H1 (cell line): Measurements from ENCODE around the gene ABHD12B. TPM values are rescaled to one million over a fixed set of nuclear protein-coding genes. Genes with fewer than 3 reads are reported as not detected.

Source experiments
- CTCF ChIA-PET: fragments of 300-600 bp; sonication (Branson Sonifier 250); formaldehyde crosslinking; loops from one replicate; lab custom pipeline; 2021; ENCODE audit not compliant: partially characterized antibody; lab: Charles Lee
- POLR2A ChIA-PET: fragments of 300-600 bp; sonication (Branson Sonifier 250); formaldehyde crosslinking; loops from one replicate; lab custom pipeline; 2021; ENCODE audit warnings: inconsistent platforms; ENCODE audit not compliant: partially characterized antibody; lab: Charles Lee
- DNase-seq, 2 experiments: peaks; one replicate each; pipeline versions ENCODE4 v3.0.0 to v3.0.0-alpha.2; 2010 to 2022; ENCODE audit warnings: low spot score in 2 of 2, low read depth in 1 of 2, mixed read lengths in 1 of 2
- FAIRE-seq: peaks from 2 replicates; lab custom pipeline; 2011; peaks lifted over from hg19 to GRCh38; lab: Jason Lieb, UNC
- H2AFZ ChIP-seq: 2 replicates; pipeline ENCODE4 v1.8.1; 2012; ENCODE audit warnings: low read length, inconsistent platforms
- H2AK5ac ChIP-seq: 2 replicates; pipeline ENCODE4 v1.6.1; 2013; ENCODE audit warnings: low read depth, low read length
- H2BK120ac ChIP-seq: replicated peaks from 2 replicates; pipeline ENCODE3; 2013; ENCODE audit warnings: low read depth, low read length, inconsistent platforms
- H2BK12ac ChIP-seq: 2 replicates; pipeline ENCODE4 v1.6.1; 2013; ENCODE audit warnings: low read depth, low read length
- H2BK15ac ChIP-seq: 2 replicates; pipeline ENCODE4 v1.6.1; 2013; ENCODE audit warnings: low read length
- H2BK20ac ChIP-seq: 2 replicates; pipeline ENCODE4 v1.6.1; 2013; ENCODE audit warnings: low read length
- H2BK5ac ChIP-seq: 2 replicates; pipeline ENCODE4 v1.6.1; 2013; ENCODE audit warnings: low read depth, low read length
- H3K14ac ChIP-seq: 2 replicates; pipeline ENCODE4 v1.6.1; 2013; ENCODE audit warnings: inconsistent platforms; ENCODE audit not compliant: insufficient read length
- H3K18ac ChIP-seq: 2 replicates; pipeline ENCODE4 v1.6.1; 2013; ENCODE audit warnings: low read length; ENCODE audit errors: extremely low read depth
- H3K23ac ChIP-seq: 2 replicates; pipeline ENCODE4 v1.6.1; 2013; ENCODE audit warnings: inconsistent platforms; ENCODE audit not compliant: insufficient read length
- H3K23me2 ChIP-seq: 2 replicates; pipeline ENCODE4 v1.6.1; 2013; ENCODE audit warnings: low read depth, low read length
- H3K27ac ChIP-seq: 2 replicates; pipeline ENCODE4 v1.6.1; 2011; ENCODE audit warnings: low read depth, low read length, inconsistent platforms
- H3K27me3 ChIP-seq, 4 experiments: replicated peaks in 1 of 4; 1 replicate in 1 of 4; 2 replicates in 3 of 4; pipeline versions ENCODE4 v1.6.1 to v1.8.1; 2011 to 2013; ENCODE audit warnings: low read length in 3 of 4, mild to moderate bottlenecking in 3 of 4, inconsistent platforms in 2 of 4, mixed read lengths in 2 of 4, moderate library complexity in 1 of 4; ENCODE audit not compliant: control insufficient read depth in 3 of 4, insufficient read depth in 3 of 4; ENCODE audit errors: extremely low read depth in 1 of 4
- H3K36me3 ChIP-seq, 4 experiments: 2 replicates each; pipeline versions ENCODE4 v1.6.1 to v1.8.1; 2011 to 2013; ENCODE audit warnings: mild to moderate bottlenecking in 4 of 4, low read length in 3 of 4, moderate library complexity in 2 of 4, control low read depth in 1 of 4, inconsistent platforms in 1 of 4; ENCODE audit not compliant: insufficient read depth in 4 of 4, control insufficient read depth in 2 of 4
- H3K4ac ChIP-seq: replicated peaks from 2 replicates; pipeline ENCODE3; 2013; ENCODE audit warnings: low read length, low read depth, mixed read lengths, inconsistent platforms; ENCODE audit not compliant: insufficient read length
- H3K4me1 ChIP-seq, 4 experiments: replicated peaks in 1 of 4; 1 replicate in 1 of 4; 2 replicates in 3 of 4; pipeline versions ENCODE4 v1.6.1 to v1.8.1; 2011 to 2013; ENCODE audit warnings: low read length in 3 of 4, inconsistent platforms in 2 of 4, mixed read lengths in 1 of 4; ENCODE audit not compliant: insufficient read depth in 4 of 4, control insufficient read depth in 3 of 4
- H3K4me2 ChIP-seq, 2 experiments: 2 replicates each; pipeline versions ENCODE4 v1.6.1 to v1.8.1; 2011 to 2013; ENCODE audit warnings: low read depth in 2 of 2, low read length in 2 of 2, control low read depth in 1 of 2, inconsistent platforms in 1 of 2, mild to moderate bottlenecking in 1 of 2; ENCODE audit not compliant: insufficient read depth in 1 of 2
- H3K4me3 ChIP-seq, 4 experiments: fragments of 200-600, 300-600 bp in 1 of 4; sonication (generic), shearing (Covaris generic), sonication (Bioruptor Twin) in 1 of 4; 2 replicates each; pipeline versions ENCODE4 v1.5.1 to v1.8.1; 2011 to 2016; ENCODE audit warnings: low read length in 4 of 4, low read depth in 3 of 4, control low read depth in 2 of 4, inconsistent platforms in 2 of 4, mild to moderate bottlenecking in 2 of 4, mixed read lengths in 1 of 4, moderate library complexity in 1 of 4; ENCODE audit not compliant: insufficient read depth in 2 of 4; ENCODE audit errors: extremely low read depth in 1 of 4
- H3K56ac ChIP-seq: replicated peaks from 2 replicates; pipeline ENCODE3; 2013; ENCODE audit warnings: low read depth, mild to moderate bottlenecking, mixed read lengths, low read length, inconsistent platforms; ENCODE audit not compliant: insufficient read length
- H3K79me1 ChIP-seq: 2 replicates; pipeline ENCODE4 v1.6.1; 2013; ENCODE audit warnings: low read depth, low read length, control low read depth
- H3K79me2 ChIP-seq, 2 experiments: 2 replicates each; pipeline versions ENCODE4 v1.6.1 to v1.8.1; 2012 to 2013; ENCODE audit warnings: low read length in 2 of 2, mild to moderate bottlenecking in 2 of 2, inconsistent platforms in 1 of 2; ENCODE audit not compliant: insufficient read depth in 2 of 2, control insufficient read depth in 1 of 2
- H3K9ac ChIP-seq, 4 experiments: replicated peaks in 1 of 4; 1 replicate in 1 of 4; 2 replicates in 3 of 4; pipeline versions ENCODE4 v1.6.1 to v1.8.1; 2011 to 2013; ENCODE audit warnings: low read depth in 3 of 4, low read length in 3 of 4, control low read depth in 2 of 4, mild to moderate bottlenecking in 2 of 4, moderate library complexity in 2 of 4, inconsistent platforms in 1 of 4; ENCODE audit errors: extremely low read depth in 1 of 4
- H3K9me3 ChIP-seq, 2 experiments: 2 replicates each; pipeline versions ENCODE4 v1.6.1 to v1.8.1; 2012 to 2013; ENCODE audit warnings: mild to moderate bottlenecking in 2 of 2, moderate library complexity in 2 of 2, control low read depth in 1 of 2, inconsistent platforms in 1 of 2, low read depth in 1 of 2, low read length in 1 of 2, mixed read lengths in 1 of 2; ENCODE audit not compliant: insufficient read depth in 2 of 2
- H4K20me1 ChIP-seq, 2 experiments: replicated peaks in 1 of 2; 2 replicates each; pipeline versions ENCODE3 to v1.8.1; 2011 to 2013; ENCODE audit warnings: inconsistent platforms in 2 of 2, low read length in 2 of 2, mild to moderate bottlenecking in 1 of 2; ENCODE audit not compliant: insufficient read depth in 2 of 2, control insufficient read depth in 1 of 2
- H4K5ac ChIP-seq: 2 replicates; pipeline ENCODE4 v1.6.1; 2013; ENCODE audit warnings: low read length, low read depth, mixed read lengths, inconsistent platforms; ENCODE audit not compliant: insufficient read length
- H4K8ac ChIP-seq: 2 replicates; pipeline ENCODE4 v1.8.0; 2013; ENCODE audit warnings: mild to moderate bottlenecking, moderate library complexity, low read length, inconsistent platforms; ENCODE audit not compliant: insufficient read depth; ENCODE audit errors: extremely low read depth
- H4K91ac ChIP-seq: replicated peaks from 2 replicates; pipeline ENCODE3; 2013; ENCODE audit warnings: low read length, mixed read lengths, inconsistent platforms; ENCODE audit not compliant: insufficient read length
- CBX5 ChIP-seq: fragments of 300-800, 300-1000 bp; sonication (generic); IDR thresholded peaks from 2 replicates; pipeline ENCODE4 v1.7.1; 2016; ENCODE audit warnings: antibody characterized with exemption, low read length, low read depth
- E2F6 ChIP-seq: IDR thresholded peaks from 2 replicates; pipeline ENCODE4 v1.6.1; 2012; ENCODE audit warnings: inconsistent platforms
- RFX5 ChIP-seq: IDR thresholded peaks from 2 replicates; pipeline ENCODE4 v1.6.1; 2011; ENCODE audit warnings: low read depth, low read length, improper control_type of control experiment, borderline replicate concordance
- WGBS, 2 experiments: shearing (Covaris generic) in 1 of 2; methylation state at CpG; one replicate each; pipeline versions ENCODE4 v1.1.6 to v1.1.7; 2013 to 2015; ENCODE audit warnings: low lambda C conversion rate in 2 of 2, mixed read lengths in 2 of 2, inconsistent platforms in 1 of 2, low coverage in 1 of 2, missing lambda C conversion rate in 1 of 2; ENCODE audit not compliant: insufficient replicate concordance in 2 of 2, insufficient coverage in 1 of 2, insufficient read length in 1 of 2; ENCODE audit errors: extremely low coverage in 1 of 2, missing lambda C conversion rate in 1 of 2; 5-methylcytosine and 5-hydroxymethylcytosine counted together
- polyA plus RNA-seq, 7 experiments: library from polyadenylated mRNA; depleted of rRNA in 3 of 7; stranded (reverse) in 5 of 7; unstranded in 2 of 7; fragments of >200 nt in 5 of 7; fragments of 200-250 nt in 2 of 7; gene quantifications; 1 replicate in 5 of 7; 2 replicates in 1 of 7; 4 replicates in 1 of 7; pipeline versions ENCODE4 v1.2.1 to v1.2.3, GENCODE V29; 2011 to 2013; ENCODE audit warnings: missing spikeins in 2 of 7, mixed read lengths in 2 of 7
- total RNA-seq: library from RNA; stranded (reverse); fragmentation: NEBNext Ultra II Directional; extraction: Animal tissue kit (Norgen Biotek cat#: 25700); gene quantifications from 2 replicates; pipeline ENCODE4 v1.2.1, GENCODE V29; 2021

ABHD12B gene
- total and polyA plus RNA-seq, 2 of the 8 experiments (the other 6 are each of a cell fraction or from before 2014, with no cell fraction given), result 4.0 to 102 TPM

- no peak overlapping the region for H3K4ac ChIP-seq
- no peak overlapping the region for H2AK5ac ChIP-seq
- no peak overlapping the region for H3K27ac ChIP-seq
- no peak overlapping the region for H3K23ac ChIP-seq
- H3K4me1 ChIP-seq, result peaks cover 8 to 25% (median 14%) of the 10 kb centered on the region in 4 experiments
- no peak overlapping the region for H4K5ac ChIP-seq
- no peak overlapping the region for H2BK20ac ChIP-seq
- H4K20me1 ChIP-seq, result peaks cover 24 to 41% of the 10 kb centered on the region in 2 experiments
- no peak overlapping the region for H2AFZ ChIP-seq
- H3K4me3 ChIP-seq, result no peak overlapping the region
- H3K18ac ChIP-seq, result no peak overlapping the region
- H2BK15ac ChIP-seq, result no peak overlapping the region
- 92% methylated on average over 1 of the region's 1 CpG; no CpG with 5 or more reads in 1 of the 2 experiments for WGBS, 2 experiments
- no peaks in the 10 kb centered on the region for H3K36me3 ChIP-seq
- no peaks in the 10 kb centered on the region for H3K9me3 ChIP-seq
- ChIA-PET CTCF (interaction anchor here (1.4 to 2.8 kb wide), 2 partner anchors 35 to 47 kb away, joined by 4 to 5 read pairs; no protein-coding TSS in a partner anchor), POLR2A (no interaction called here)
- peaks cover 10% of the 10 kb centered on the region for H3K23me2 ChIP-seq
- H3K9ac ChIP-seq, result no peak overlapping the region
- no peak overlapping the region for H2BK120ac ChIP-seq
- H3K27me3 ChIP-seq, result peaks cover 8 to 54% (median 25%) of the 10 kb centered on the region in 4 experiments
- DNase-seq (no peak), FAIRE-seq (no peak)
- H3K56ac ChIP-seq, result no peak overlapping the region
- H2BK12ac ChIP-seq, result no peak overlapping the region
- peaks cover 0 to 52% of the 10 kb centered on the region in 2 experiments; a peak in 2 of 4 replicates for H3K79me2 ChIP-seq
- no peak for TF ChIP-seq RFX5
- TF ChIP-seq E2F6, result no peak
- no peak for TF ChIP-seq CBX5
- no peak overlapping the region for H3K14ac ChIP-seq
- no peak overlapping the region for H3K4me2 ChIP-seq
- no peak overlapping the region for H4K8ac ChIP-seq
- 0 out of 2 replicates have a peak, but pooled peaks cover 4% of the 10 kb centered on the region for H3K79me1 ChIP-seq
- H4K91ac ChIP-seq, result no peak overlapping the region
- no peak overlapping the region for H2BK5ac ChIP-seq
These were observed 46.5 kb upstream of the ABHD12B start for GRCh38 chr14:50825307-50825706.
